Measurements from ENCODE around the gene ILK. TPM values are rescaled to one million over a fixed set of nuclear protein-coding genes. Genes with fewer than 3 reads are reported as not detected.
A peak's percentile ranks its signal among the peaks of the same experiment; 100 is the strongest.

ILK gene
- total RNA-seq, 1 donor from 2014 or later = 209 TPM

- peak overlapping the region; percentile 1 for H3K9ac ChIP-seq (ENCODE audit: low read length)
- H3K4me2 ChIP-seq (ENCODE audit: low read length) = peak overlapping the region; percentile 97
- peaks cover 79% of the 10 kb centered on the region for H3K79me2 ChIP-seq (ENCODE audit: insufficient read depth, low read length)
- DNase-seq (ENCODE audit: low read depth) (no peak), FAIRE-seq (no peak)
- H3K27ac ChIP-seq (ENCODE audit: low read depth, low read length) = peak overlapping the region; percentile 29
- H2AFZ ChIP-seq (ENCODE audit: low read depth, low read length) = no peak overlapping the region
- no peaks in the 10 kb centered on the region for H3K9me3 Mint-ChIP-seq (ENCODE audit: unreplicated experiment)
- no peaks in the 10 kb centered on the region for H3K27me3 ChIP-seq (ENCODE audit: insufficient read depth, low read length)
- no peak overlapping the region for H3K4me3 Mint-ChIP-seq (ENCODE audit: unreplicated experiment)
- H3K27ac Mint-ChIP-seq (ENCODE audit: unreplicated experiment) = peak overlapping the region; percentile 56
- H3K4me1 Mint-ChIP-seq (ENCODE audit: low read depth, unreplicated experiment) = peaks cover 38% of the 10 kb centered on the region
- H3K36me3 Mint-ChIP-seq (ENCODE audit: low read depth, unreplicated experiment) = peaks cover 20% of the 10 kb centered on the region
- H3K4me3 ChIP-seq (ENCODE audit: insufficient read depth, low read depth, low read length) = no peak overlapping the region
- H3K9me3 ChIP-seq (ENCODE audit: insufficient read depth, low read depth, low read length) = no peaks in the 10 kb centered on the region
- peaks cover 60% of the 10 kb centered on the region for H3K4me1 ChIP-seq (ENCODE audit: insufficient read depth, low read length)
- peaks cover 38% of the 10 kb centered on the region for H3K36me3 ChIP-seq (ENCODE audit: insufficient read depth, low read length)
- peaks cover 13% of the 10 kb centered on the region for H4K20me1 ChIP-seq (ENCODE audit: insufficient read depth, low read length)
- no peak for TF ChIP-seq EZH2 (IDR thresholded peaks at IDR 0.05; ENCODE audit: insufficient read depth, low read length)
- no peak for TF ChIP-seq CTCF (IDR thresholded peaks at IDR 0.05; ENCODE audit: insufficient read depth, low read depth, low read length)
- no peaks in the 10 kb centered on the region for H3K27me3 Mint-ChIP-seq (ENCODE audit: low read depth, unreplicated experiment)
These were observed 5.3 kb downstream of the ILK start for GRCh38 chr11:6608726-6609501.

GRCh38 chr11:6609502-6610015 is 6.0 kb downstream of the ILK start:
- TF ChIP-seq CTCF (IDR thresholded peaks at IDR 0.05; ENCODE audit: insufficient read depth, low read depth, low read length) (no peak), EZH2 (IDR thresholded peaks at IDR 0.05; ENCODE audit: insufficient read depth, low read length) (no peak)

GRCh38 chr11:6610591-6610990 is 7.0 kb downstream of the ILK start:
- no peak overlapping the region for H2AFZ ChIP-seq (ENCODE audit: low read depth, low read length)
- H3K27ac ChIP-seq (ENCODE audit: low read depth, low read length) = peak overlapping the region; percentile 84
- Mint-ChIP-seq H3K9me3 (ENCODE audit: unreplicated experiment) (no peaks in the 10 kb centered on the region), H3K36me3 (ENCODE audit: low read depth, unreplicated experiment) (peaks cover 26% of the 10 kb centered on the region), H3K27me3 (ENCODE audit: low read depth, unreplicated experiment) (no peaks in the 10 kb centered on the region), H3K4me1 (ENCODE audit: low read depth, unreplicated experiment) (peaks cover 38% of the 10 kb centered on the region), H3K27ac (ENCODE audit: unreplicated experiment) (peak overlapping the region; percentile 75), H3K4me3 (ENCODE audit: unreplicated experiment) (peak overlapping the region; percentile 90)
- peaks cover 38% of the 10 kb centered on the region for H3K36me3 ChIP-seq (ENCODE audit: insufficient read depth, low read length)
- no peak overlapping the region for H3K4me3 ChIP-seq (ENCODE audit: insufficient read depth, low read depth, low read length)
- H3K4me2 ChIP-seq (ENCODE audit: low read length) = peak overlapping the region; percentile 89
- H3K27me3 ChIP-seq (ENCODE audit: insufficient read depth, low read length) = no peaks in the 10 kb centered on the region
- H3K9ac ChIP-seq (ENCODE audit: low read length) = peak overlapping the region; percentile 84
- DNase-seq (ENCODE audit: low read depth) (no peak), FAIRE-seq (no peak)
- H3K79me2 ChIP-seq (ENCODE audit: insufficient read depth, low read length) = peaks cover 62% of the 10 kb centered on the region
- no peaks in the 10 kb centered on the region for H3K9me3 ChIP-seq (ENCODE audit: insufficient read depth, low read depth, low read length)
- peaks cover 53% of the 10 kb centered on the region for H3K4me1 ChIP-seq (ENCODE audit: insufficient read depth, low read length)
- H4K20me1 ChIP-seq (ENCODE audit: insufficient read depth, low read length) = peaks cover 13% of the 10 kb centered on the region
- TF ChIP-seq CTCF (IDR thresholded peaks at IDR 0.05; ENCODE audit: insufficient read depth, low read depth, low read length) = no peak

More at GRCh38 chr11:6609502-6610015, 6.0 kb downstream of the ILK start:
- no peak overlapping the region for H2AFZ ChIP-seq (ENCODE audit: low read depth, low read length)
- no peak for DNase-seq (ENCODE audit: low read depth)
- peaks cover 13% of the 10 kb centered on the region for H4K20me1 ChIP-seq (ENCODE audit: insufficient read depth, low read length)
- peaks cover 38% of the 10 kb centered on the region for H3K4me1 Mint-ChIP-seq (ENCODE audit: low read depth, unreplicated experiment)
- H3K27ac ChIP-seq (ENCODE audit: low read depth, low read length) = no peak overlapping the region
- no peaks in the 10 kb centered on the region for H3K9me3 Mint-ChIP-seq (ENCODE audit: unreplicated experiment)
- H3K4me1 ChIP-seq (ENCODE audit: insufficient read depth, low read length) = peaks cover 60% of the 10 kb centered on the region
- peaks cover 20% of the 10 kb centered on the region for H3K36me3 Mint-ChIP-seq (ENCODE audit: low read depth, unreplicated experiment)
- no peak overlapping the region for H3K4me3 ChIP-seq (ENCODE audit: insufficient read depth, low read depth, low read length)
- peaks cover 38% of the 10 kb centered on the region for H3K36me3 ChIP-seq (ENCODE audit: insufficient read depth, low read length)
- peak overlapping the region; percentile 67 for H3K27ac Mint-ChIP-seq (ENCODE audit: unreplicated experiment)
- H3K4me2 ChIP-seq (ENCODE audit: low read length) = peak overlapping the region; percentile 97
- H3K9ac ChIP-seq (ENCODE audit: low read length) = no peak overlapping the region
- H3K9me3 ChIP-seq (ENCODE audit: insufficient read depth, low read depth, low read length) = no peaks in the 10 kb centered on the region
- no peaks in the 10 kb centered on the region for H3K27me3 Mint-ChIP-seq (ENCODE audit: low read depth, unreplicated experiment)
- H3K4me3 Mint-ChIP-seq (ENCODE audit: unreplicated experiment) = peak overlapping the region; percentile 55
- H3K79me2 ChIP-seq (ENCODE audit: insufficient read depth, low read length) = peaks cover 72% of the 10 kb centered on the region
- no peak for FAIRE-seq
- no peaks in the 10 kb centered on the region for H3K27me3 ChIP-seq (ENCODE audit: insufficient read depth, low read length)
